Measurements from ENCODE around the gene SHCBP1. TPM values are rescaled to one million over a fixed set of nuclear protein-coding genes. Genes with fewer than 3 reads are reported as not detected.

Gene SHCBP1
- total RNA-seq, 1 donor from 2014 or later, result 18.7 TPM

GRCh38 chr16:46607529-46607928, 13.7 kb downstream of the SHCBP1 start:
- no peaks in the 10 kb centered on the region for H3K9me3 Mint-ChIP-seq
- peaks cover 20% of the 10 kb centered on the region for H3K36me3 Mint-ChIP-seq
- Histone ChIP-seq H3K9me3 (ENCODE audit: low read depth) (no peaks in the 10 kb centered on the region), H3K27ac (no peak overlapping the region), H3F3A (ENCODE audit: low read depth) (no peaks in the 10 kb centered on the region), H3K4me3 (no peak overlapping the region), H3K9ac (no peak overlapping the region), H2AFZ (replicated peaks) (no peak overlapping the region), H3K4me2 (no peak overlapping the region), H3K27me3 (no peaks in the 10 kb centered on the region), H3K79me2 (ENCODE audit: low read depth) (no peaks in the 10 kb centered on the region), H3K4me1 (no peaks in the 10 kb centered on the region), H3K36me3 (peaks cover 8% of the 10 kb centered on the region), H4K20me1 (ENCODE audit: low read depth) (no peaks in the 10 kb centered on the region)
- H3K27ac Mint-ChIP-seq, result no peak overlapping the region
- no peaks in the 10 kb centered on the region for H3K27me3 Mint-ChIP-seq (ENCODE audit: insufficient read depth, low read depth)
- no peak for DNase-seq (ENCODE audit: low spot score)
- H3K4me1 Mint-ChIP-seq, result no peaks in the 10 kb centered on the region
- no peak overlapping the region for H3K4me3 Mint-ChIP-seq
- TF ChIP-seq EZH2 (IDR thresholded peaks at IDR 0.05), result no peak
- peak; percentile 27 for TF ChIP-seq CTCF (IDR thresholded peaks at IDR 0.05)

GRCh38 chr16:46606231-46606630, 14.9 kb downstream of the SHCBP1 start:
- Mint-ChIP-seq H3K27me3 (ENCODE audit: insufficient read depth, low read depth) (no peaks in the 10 kb centered on the region), H3K27ac (no peak overlapping the region), H3K9me3 (no peaks in the 10 kb centered on the region), H3K4me3 (no peak overlapping the region), H3K4me1 (no peaks in the 10 kb centered on the region), H3K36me3 (peaks cover 23% of the 10 kb centered on the region)
- Histone ChIP-seq H3K27ac (no peak overlapping the region), H3K4me2 (no peak overlapping the region), H3F3A (ENCODE audit: low read depth) (no peaks in the 10 kb centered on the region), H3K27me3 (no peaks in the 10 kb centered on the region), H3K36me3 (peaks cover 15% of the 10 kb centered on the region), H2AFZ (replicated peaks) (no peak overlapping the region), H3K79me2 (ENCODE audit: low read depth) (no peaks in the 10 kb centered on the region), H3K4me3 (no peak overlapping the region), H3K4me1 (no peaks in the 10 kb centered on the region), H3K9ac (no peak overlapping the region), H4K20me1 (ENCODE audit: low read depth) (no peaks in the 10 kb centered on the region), H3K9me3 (ENCODE audit: low read depth) (no peaks in the 10 kb centered on the region)
- TF ChIP-seq EZH2phosphoT487 (IDR thresholded peaks at IDR 0.05), result no peak
- TF ChIP-seq CTCF (IDR thresholded peaks at IDR 0.05), result no peak
- no peak for TF ChIP-seq EZH2 (IDR thresholded peaks at IDR 0.05)
- DNase-seq (ENCODE audit: low spot score), result no peak

GRCh38 chr16:46591257-46591656, 29.9 kb downstream of the SHCBP1 start:
- Histone ChIP-seq H3K4me3 (no peak overlapping the region), H3K9ac (no peak overlapping the region), H2AFZ (replicated peaks) (no peak overlapping the region), H3K27ac (no peak overlapping the region), H3K79me2 (ENCODE audit: low read depth) (peaks cover 52% of the 10 kb centered on the region), H3K27me3 (no peaks in the 10 kb centered on the region), H3K4me2 (no peak overlapping the region), H3F3A (ENCODE audit: low read depth) (no peaks in the 10 kb centered on the region), H3K9me3 (ENCODE audit: low read depth) (no peaks in the 10 kb centered on the region), H4K20me1 (ENCODE audit: low read depth) (no peaks in the 10 kb centered on the region), H3K36me3 (peaks cover 17% of the 10 kb centered on the region), H3K4me1 (no peaks in the 10 kb centered on the region)
- H3K36me3 Mint-ChIP-seq, result peaks cover 53% of the 10 kb centered on the region
- H3K9me3 Mint-ChIP-seq, result peaks cover 30% of the 10 kb centered on the region
- H3K27ac Mint-ChIP-seq, result no peak overlapping the region
- no peak overlapping the region for H3K4me3 Mint-ChIP-seq
- TF ChIP-seq EZH2phosphoT487 (IDR thresholded peaks at IDR 0.05) (no peak), CTCF (IDR thresholded peaks at IDR 0.05) (no peak), EZH2 (IDR thresholded peaks at IDR 0.05) (no peak)
- H3K4me1 Mint-ChIP-seq, result no peaks in the 10 kb centered on the region
- H3K27me3 Mint-ChIP-seq (ENCODE audit: insufficient read depth, low read depth), result no peaks in the 10 kb centered on the region
- no peak for DNase-seq (ENCODE audit: low spot score)
